ENCODE measurements around the gene ROR2. TPM values are rescaled to one million over a fixed set of nuclear protein-coding genes. Genes with fewer than 3 reads are reported as not detected.

Gene ROR2
- total and polyA plus RNA-seq, 4 donors = 2.7 to 32.3 (median 9.2) TPM

GRCh38 chr9:91807643-91808246, 142.3 kb downstream of the ROR2 start:
- no peak for DNase-seq
- Histone ChIP-seq H3K27ac (ENCODE audit: low read depth in 1 of 2, low read length in 1 of 2) (no peak overlapping the region), H3K4me3 (no peak overlapping the region), H3K27me3 (ENCODE audit: control insufficient read depth in 3 of 3, insufficient read depth in 3 of 3, low read length in 2 of 3) (no peaks in the 10 kb centered on the region), H3K4me1 (ENCODE audit: control insufficient read depth in 5 of 5, insufficient read depth in 5 of 5, low read length in 5 of 5) (peaks cover 0 to 59% (median 17%) of the 10 kb centered on the region in 5 donors), H3K9ac (ENCODE audit: insufficient read depth in 1 of 2, low read length in 2 of 2) (no peak overlapping the region), H3K9me3 (ENCODE audit: control insufficient read depth in 4 of 4, insufficient read depth in 3 of 4, low read length in 3 of 4) (no peaks in the 10 kb centered on the region), H3K36me3 (ENCODE audit: control insufficient read depth in 4 of 4, insufficient read depth in 4 of 4, low read length in 4 of 4) (no peaks in the 10 kb centered on the region)
- no peak for TF ChIP-seq CTCF (IDR thresholded peaks at IDR 0.05; ENCODE audit: control extremely low read depth, extremely low read depth)
- WGBS, 2 donors = 85 to 92% methylated on average over 8 of the region's 8 CpGs
- no peak for ATAC-seq (ENCODE audit: insufficient read depth, low FRiP score)

GRCh38 chr9:91805031-91805430, 145.0 kb downstream of the ROR2 start:
- DNase-seq (no peak), ATAC-seq (ENCODE audit: insufficient read depth, low FRiP score) (no peak)
- peaks cover 0 to 54% (median 16%) of the 10 kb centered on the region in 5 donors for H3K4me1 ChIP-seq (ENCODE audit: control insufficient read depth in 5 of 5, insufficient read depth in 5 of 5, low read length in 5 of 5)
- H3K9me3 ChIP-seq (ENCODE audit: control insufficient read depth in 4 of 4, insufficient read depth in 3 of 4, low read length in 3 of 4) = no peaks in the 10 kb centered on the region
- WGBS, 2 donors = 79 to 90% methylated on average over 5 of the region's 5 CpGs
- no peak overlapping the region for H3K4me3 ChIP-seq
- peaks cover 0 to 4% (median 0%) of the 10 kb centered on the region in 3 donors for H3K27me3 ChIP-seq (ENCODE audit: control insufficient read depth in 3 of 3, insufficient read depth in 3 of 3, low read length in 2 of 3)
- TF ChIP-seq CTCF (IDR thresholded peaks at IDR 0.05; ENCODE audit: control extremely low read depth, extremely low read depth) = no peak
- no peak overlapping the region for H3K9ac ChIP-seq (ENCODE audit: insufficient read depth in 1 of 2, low read length in 2 of 2)
- H3K36me3 ChIP-seq (ENCODE audit: control insufficient read depth in 4 of 4, insufficient read depth in 4 of 4, low read length in 4 of 4) = no peaks in the 10 kb centered on the region
- no peak overlapping the region for H3K27ac ChIP-seq (ENCODE audit: low read depth in 1 of 2, low read length in 1 of 2)

GRCh38 chr9:91803970-91804752, 145.9 kb downstream of the ROR2 start:
- Histone ChIP-seq H3K4me3 (no peak overlapping the region), H3K36me3 (ENCODE audit: control insufficient read depth in 4 of 4, insufficient read depth in 4 of 4, low read length in 4 of 4) (no peaks in the 10 kb centered on the region), H3K9ac (ENCODE audit: insufficient read depth in 1 of 2, low read length in 2 of 2) (no peak overlapping the region), H3K27me3 (ENCODE audit: control insufficient read depth in 3 of 3, insufficient read depth in 3 of 3, low read length in 2 of 3) (peaks cover 0 to 4% (median 0%) of the 10 kb centered on the region in 3 donors), H3K9me3 (ENCODE audit: control insufficient read depth in 4 of 4, insufficient read depth in 3 of 4, low read length in 3 of 4) (no peaks in the 10 kb centered on the region), H3K27ac (ENCODE audit: low read depth in 1 of 2, low read length in 1 of 2) (no peak overlapping the region), H3K4me1 (ENCODE audit: control insufficient read depth in 5 of 5, insufficient read depth in 5 of 5, low read length in 5 of 5) (peaks cover 0 to 57% (median 16%) of the 10 kb centered on the region in 5 donors)
- TF ChIP-seq CTCF (IDR thresholded peaks at IDR 0.05; ENCODE audit: control extremely low read depth, extremely low read depth) = no peak
- ATAC-seq (ENCODE audit: insufficient read depth, low FRiP score) = no peak
- WGBS, 2 donors = 88 to 95% methylated on average over 13 of the region's 13 CpGs
- no peak for DNase-seq

Data from lung (tissue), 12 donors.